GM21619 (cell line): ENCODE data around the gene C16orf90.
A peak's percentile ranks its signal among the peaks of the same experiment; 100 is the strongest.
"Not testable (repeated sequence)": the region's sequence is repeated elsewhere in the genome, so short reads cannot be mapped to it uniquely, and the experiment has no call there.

Experiments used
- ATAC-seq: cut with Tn5 transposase; IDR thresholded peaks from one replicate; pipeline ENCODE4 v1.9.1; 2021; ENCODE audit not compliant: unreplicated experiment

C16orf90 gene

DNA sequence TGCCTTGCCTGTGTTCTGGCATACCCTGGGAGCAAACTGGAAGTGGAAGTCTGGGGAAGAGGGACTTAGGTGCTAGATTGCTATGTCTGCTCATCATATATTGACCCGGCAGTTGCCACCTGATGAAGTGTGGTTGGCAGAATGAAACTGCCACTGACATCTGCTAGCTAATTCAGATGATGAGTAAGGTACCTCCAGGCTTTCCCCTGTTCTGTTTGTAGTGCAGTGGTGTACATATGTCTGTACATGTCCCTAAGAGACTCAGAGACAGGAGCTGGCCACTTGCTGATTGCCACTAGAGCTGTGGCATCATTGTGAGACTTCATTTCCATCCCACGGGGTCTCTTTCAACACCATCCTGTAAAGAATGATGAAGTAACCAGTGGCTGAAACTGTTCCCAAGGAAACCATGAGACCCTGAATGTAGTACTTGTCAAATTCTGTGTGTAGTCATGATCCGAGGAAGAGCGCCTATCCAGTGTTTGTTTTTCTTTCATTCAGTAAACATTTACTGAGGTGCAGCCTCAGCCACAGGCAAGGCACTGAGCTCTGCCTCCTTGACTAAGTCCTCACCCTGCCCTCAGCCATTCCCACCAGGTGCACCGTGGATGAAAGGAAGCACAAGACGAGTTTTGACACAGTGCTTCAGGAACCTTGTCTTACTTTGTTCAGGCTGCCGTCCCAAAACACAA lies 18.7 kb upstream of the C16orf90 start:
- ATAC-seq, result no peak

DNA sequence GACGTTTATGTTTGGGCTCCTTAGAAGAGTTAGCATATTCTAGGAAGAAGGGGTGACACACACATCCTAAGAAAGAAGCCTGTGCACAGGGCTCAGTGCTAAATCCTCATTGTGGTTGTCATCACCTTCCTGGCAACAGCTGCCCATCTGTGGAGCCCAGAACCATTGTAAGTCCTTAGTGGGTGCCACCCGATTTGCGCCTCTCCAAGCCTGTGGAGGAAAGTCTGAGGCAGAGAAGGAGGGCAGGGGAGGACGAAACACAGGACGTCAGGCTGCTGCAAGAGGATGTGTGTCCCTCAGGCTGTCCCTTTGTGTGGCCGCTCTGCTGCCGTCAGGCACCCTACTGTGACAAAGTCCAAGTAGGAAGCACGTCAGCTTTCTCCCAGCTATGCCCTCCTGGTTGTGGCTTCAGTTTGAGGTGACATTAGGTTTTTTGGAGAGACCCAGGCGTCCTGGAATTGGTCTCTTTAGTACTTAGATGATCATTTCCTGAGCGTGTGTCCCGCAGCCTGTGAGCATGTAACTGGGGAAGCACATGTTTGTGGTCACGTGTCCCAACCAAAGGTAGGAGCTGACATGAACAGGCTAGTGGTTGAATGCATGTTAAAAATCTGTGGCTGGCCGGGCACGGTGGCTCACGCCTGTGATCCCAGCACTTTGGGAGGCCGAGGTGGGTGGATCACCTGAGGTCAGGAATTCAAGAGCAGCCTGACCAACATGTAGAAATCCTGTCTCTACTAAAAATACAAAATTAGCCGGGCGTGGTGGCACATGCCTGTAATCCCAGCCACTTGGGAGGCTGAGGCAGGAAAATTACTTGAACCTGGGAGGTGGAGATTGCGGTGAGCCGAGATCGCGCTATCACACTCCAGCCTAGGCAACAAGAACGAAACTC lies 16.2 kb upstream of the C16orf90 start:
- no peak for ATAC-seq

DNA sequence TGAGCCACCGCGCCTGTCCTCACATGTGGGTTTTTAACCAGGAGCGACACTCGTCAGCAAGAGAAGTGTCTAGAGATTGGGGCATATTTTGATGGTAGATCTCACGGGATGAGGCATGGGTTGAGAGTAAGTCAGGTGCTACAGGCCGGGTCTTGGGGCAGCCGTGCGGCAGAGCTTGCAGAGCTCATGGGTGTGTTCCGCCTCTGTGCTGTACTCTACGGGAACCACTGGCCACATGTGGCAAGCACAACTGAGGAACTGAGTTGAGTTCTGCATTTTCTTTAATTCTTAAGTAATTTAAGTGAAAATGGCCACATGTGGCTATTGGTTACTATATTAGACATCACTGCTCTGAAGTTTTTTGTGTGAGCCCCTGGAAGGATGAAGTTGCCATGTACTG lies 15.1 kb upstream of the C16orf90 start:
- ATAC-seq, result no peak

DNA sequence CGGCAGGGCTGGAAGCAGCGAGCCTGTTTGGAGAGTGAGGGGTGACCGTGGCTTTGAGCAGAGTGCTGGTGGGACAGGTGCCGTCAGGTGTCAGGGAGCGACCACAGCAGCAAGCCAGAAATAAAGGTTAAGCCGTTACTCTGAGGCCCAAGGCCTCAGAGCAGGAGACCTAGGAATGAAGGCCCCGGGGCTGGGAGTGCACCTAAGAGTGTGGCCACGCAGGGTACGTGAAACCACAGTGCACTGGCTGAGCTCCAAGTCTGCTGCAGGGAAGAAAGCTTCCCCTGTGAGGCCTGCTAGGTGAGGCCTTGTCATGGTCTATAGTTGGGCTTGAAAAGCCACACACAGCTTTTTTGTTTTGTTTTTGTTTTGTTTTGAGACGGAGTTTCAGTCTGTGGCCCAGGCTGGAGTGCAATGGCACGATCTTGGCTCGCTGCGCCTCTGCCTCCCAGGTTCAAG lies 14.2 kb upstream of the C16orf90 start:
- peak; percentile 63 for ATAC-seq

DNA sequence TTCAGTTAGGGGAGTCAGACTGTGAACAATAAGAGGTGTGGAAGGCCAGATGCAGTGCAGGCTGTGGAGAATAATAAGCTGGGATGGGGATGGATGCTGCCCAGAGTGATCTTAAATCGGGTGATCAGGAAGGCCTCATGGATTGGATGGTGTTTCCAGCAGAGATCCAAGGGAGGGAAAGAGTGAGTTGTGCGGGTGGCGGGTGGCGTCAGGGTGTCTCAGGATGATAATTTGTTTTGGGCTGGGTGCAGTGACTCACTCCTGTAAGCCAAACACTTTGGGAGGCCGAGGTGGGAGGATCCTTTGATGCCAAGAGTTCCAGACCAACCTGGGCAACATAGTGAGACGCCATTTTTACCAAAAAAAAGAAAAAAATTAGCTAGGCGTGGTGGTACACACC lies 13.4 kb upstream of the C16orf90 start:
- ATAC-seq, result no peak

DNA sequence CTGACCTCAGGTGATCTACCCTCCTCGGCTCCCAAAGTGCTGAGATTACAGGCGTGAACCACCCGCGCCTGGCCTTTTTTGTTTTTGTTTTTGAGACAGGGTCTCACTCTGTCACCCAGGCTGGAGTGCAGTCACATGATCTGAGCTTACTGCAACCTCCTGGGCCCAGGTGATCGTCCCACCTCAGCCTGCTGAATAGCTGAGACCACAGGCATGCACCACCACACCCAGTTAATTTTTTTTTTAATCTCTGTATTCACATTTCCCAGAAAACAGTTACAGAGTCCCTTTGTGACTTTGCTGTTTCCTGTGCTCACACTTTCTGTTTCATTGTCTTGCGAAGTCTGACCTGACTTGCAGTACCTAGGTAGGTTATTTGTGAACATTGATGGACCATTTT lies 8.2 kb upstream of the C16orf90 start:
- ATAC-seq, result no peak

DNA sequence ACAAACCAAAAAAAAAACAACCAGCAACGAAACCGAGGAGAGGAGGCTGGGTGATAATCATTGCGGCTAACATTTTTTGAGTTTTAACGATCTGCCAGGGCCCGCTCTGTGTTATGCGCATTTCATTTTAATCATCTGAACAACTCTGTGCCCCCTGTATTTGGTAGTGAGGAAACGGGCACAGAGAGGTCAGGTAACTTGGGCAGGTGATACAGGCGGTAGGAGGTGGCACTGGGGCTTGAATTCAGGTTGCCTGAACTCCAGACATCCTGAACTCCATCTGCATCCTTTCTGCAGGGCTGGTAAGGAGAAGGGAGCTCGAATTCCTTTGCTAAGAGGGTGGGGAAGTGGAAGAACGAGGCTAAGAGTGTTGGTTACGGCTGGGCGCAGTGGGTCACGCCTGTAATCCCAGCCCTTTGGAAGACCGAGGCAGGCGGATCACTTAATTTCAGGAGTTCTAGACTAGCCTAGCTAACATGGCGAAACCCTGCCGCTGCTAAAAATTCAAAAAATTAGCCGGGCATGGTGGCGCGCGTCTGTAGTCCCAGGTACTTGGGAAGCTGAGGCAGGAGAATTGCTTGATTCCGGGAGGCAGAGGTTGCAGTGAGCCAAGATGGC lies 6.6 kb upstream of the C16orf90 start:
- no peak for ATAC-seq

DNA sequence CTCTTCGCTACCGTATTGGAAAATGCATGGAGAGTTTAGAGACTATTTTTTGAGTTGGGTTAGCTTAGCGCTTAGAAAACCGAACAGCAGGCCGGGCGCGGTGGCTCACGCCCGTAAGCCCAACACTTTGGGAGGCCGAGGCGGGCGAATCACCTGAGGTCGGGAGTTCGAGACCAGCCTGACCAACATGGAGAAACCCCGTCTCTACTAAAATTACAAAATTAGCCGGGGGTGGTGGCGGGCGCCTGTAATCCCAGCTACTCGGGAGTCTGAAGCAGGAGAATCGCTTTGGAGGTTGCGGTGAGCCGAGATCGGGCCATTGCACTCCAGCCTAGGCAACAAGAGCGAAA lies 6.1 kb upstream of the C16orf90 start:
- ATAC-seq, result not testable (repeated sequence)

DNA sequence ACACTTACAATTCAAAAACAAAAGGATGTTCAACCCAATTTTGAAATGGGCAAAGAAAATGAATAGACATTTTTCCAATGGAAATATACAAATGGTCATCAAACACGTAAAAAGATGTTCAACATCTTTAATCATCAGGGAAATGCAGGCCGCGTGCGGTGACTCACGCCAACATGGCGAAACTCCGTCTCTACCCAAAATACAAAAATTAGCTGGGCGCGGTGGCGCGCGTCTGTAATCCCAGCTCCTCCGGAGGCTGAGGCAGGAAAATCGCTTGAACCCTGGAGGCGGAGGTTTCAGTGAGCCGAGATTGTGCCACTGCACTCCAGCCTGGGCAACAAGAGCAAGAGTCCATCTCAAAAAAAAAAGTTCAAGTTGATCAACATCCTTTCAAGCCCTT lies 3.7 kb upstream of the C16orf90 start:
- ATAC-seq, result no peak

DNA sequence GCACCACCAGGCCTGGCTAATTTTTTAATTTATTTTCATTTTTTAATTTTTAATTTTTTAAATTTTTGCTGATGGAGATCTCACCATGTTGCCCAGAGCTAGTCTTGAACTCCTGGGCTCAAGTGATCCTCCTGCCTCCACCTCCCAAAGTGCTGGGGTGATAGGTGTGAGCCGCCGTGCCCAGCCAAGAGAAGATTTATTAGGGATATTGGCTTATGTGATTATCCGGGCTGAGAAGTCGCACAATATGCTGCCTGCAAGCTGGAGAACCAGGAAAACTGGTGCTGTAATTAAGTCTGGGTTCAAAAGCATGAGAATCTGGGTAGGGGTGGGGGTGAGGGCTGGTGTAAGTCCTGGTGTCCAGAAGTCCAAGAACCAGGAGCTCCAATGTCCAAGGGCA lies 2.5 kb upstream of the C16orf90 start:
- no peak for ATAC-seq

DNA sequence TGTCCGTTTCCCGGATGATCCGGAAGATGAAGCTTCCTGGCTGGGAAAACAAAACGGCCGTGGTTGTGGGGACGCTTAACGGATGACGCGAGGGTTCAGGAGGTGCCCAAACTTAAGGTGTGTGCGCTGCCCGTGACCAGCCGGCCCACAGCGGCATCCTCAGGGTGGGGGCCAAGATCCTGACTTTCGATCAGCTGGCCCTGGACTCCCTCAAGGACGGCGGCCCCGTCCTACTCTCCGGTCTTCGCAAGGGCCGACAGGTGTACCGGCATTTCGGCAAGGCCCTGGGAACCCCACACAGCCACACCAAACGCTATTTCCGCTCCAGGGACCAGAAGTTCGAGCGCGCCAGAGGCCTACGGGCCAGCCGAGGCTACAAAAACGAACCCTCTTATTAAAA lies 1.1 kb upstream of the C16orf90 start:
- no peak for ATAC-seq

DNA sequence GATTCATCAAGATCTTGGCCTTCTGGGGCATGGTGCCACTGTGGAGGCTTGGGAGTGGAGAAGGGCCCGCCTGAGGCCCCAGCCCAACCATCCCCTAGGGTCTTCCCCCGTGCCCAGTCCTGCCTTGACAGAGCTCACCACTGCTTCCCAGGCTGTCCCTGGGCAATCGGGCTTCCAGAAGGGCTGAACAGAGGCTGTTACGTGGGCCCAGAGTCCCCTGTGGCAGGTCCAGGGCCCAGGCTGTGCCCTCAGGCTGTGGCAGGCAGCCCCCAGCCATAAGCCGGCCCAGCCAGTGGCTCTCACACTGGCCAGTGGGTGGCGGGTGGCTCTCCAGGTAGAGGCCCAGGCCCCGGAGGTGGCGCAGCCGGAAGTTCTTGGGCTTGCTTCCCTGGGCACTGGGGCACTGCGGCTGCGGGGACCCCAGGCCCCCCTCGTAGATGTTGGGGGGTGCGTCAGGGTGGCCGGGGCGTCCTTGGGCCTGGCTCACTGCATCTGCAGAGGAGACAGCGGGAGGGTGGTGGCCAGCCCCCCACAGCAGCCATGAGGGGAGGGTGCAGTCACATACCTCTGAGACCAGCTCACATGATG lies 809 bp downstream of the C16orf90 start:
- no peak for ATAC-seq

DNA sequence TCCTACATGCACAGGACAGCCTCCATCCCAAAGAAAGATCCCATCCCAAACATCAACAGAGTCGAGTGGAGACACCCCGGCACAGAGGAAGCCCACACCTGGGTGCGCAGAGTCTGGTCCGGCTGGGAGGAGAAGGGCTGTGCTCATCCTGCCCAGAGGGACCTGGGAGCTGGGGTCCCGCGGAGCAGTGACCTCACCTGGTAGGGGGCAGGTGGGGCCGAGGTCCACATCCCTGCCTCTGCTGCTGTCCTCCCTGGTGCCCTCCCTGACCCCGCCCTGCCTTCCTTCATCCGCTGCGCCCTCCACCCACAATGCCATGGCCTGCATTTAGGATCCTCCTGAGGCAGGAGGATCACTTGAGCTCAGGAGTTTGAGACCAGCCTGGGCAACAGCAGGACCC lies 2.9 kb downstream of the C16orf90 start:
- no peak for ATAC-seq

DNA sequence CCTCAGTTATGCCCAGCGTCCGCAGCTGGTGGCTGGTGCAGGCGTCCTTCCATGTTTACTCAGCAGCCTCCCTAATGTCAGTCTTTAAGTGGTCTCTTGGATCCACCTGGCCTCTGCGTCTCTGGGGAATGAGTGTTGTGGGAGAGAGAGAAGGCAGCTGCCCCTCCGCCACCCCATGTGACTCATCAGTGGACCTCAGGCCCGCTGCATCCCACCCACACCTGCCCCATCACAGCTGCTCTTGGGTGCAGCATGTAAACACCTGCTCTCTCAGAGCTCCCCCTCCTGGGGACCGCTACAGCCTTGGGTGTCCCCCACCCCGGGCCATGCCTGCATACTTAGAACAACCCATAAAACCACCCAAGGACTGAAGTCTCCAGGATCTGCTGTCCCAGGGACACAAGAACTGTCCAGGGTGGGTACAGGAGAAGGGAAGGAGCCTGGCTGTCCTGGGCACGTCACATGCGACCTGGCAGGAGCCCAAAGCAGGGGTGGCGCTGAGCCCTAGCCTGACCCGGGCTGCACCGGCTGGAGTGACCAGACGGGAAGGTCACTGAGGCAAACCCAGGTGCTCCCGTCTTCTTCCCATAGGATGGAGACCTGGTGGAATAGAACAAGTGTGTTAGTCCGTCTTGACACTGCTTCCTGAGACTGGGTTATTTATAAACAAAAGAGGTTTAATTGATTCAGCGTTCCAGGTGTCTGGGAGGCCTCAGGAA lies 4.2 kb downstream of the C16orf90 start:
- ATAC-seq, result no peak

DNA sequence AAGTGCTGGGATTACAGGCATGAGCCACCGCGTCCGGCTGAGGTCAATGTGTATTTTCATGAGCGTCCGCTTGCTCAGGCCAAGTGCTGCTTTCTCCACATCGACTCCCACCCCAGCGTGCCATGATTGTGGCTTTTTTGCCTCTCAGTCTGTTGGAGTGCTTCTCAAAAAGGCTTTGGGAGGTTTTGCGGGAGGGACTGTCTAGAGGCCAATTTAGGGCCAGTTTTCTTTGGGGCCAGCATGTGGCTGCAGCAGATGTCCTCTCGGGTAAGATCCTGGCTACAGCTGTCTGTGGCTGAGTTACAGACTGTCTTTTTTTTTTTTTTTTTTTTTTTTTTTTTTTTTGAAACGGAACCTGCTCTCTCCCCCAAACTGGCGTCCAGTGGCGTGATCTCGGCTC lies 6.5 kb downstream of the C16orf90 start:
- no peak for ATAC-seq

DNA sequence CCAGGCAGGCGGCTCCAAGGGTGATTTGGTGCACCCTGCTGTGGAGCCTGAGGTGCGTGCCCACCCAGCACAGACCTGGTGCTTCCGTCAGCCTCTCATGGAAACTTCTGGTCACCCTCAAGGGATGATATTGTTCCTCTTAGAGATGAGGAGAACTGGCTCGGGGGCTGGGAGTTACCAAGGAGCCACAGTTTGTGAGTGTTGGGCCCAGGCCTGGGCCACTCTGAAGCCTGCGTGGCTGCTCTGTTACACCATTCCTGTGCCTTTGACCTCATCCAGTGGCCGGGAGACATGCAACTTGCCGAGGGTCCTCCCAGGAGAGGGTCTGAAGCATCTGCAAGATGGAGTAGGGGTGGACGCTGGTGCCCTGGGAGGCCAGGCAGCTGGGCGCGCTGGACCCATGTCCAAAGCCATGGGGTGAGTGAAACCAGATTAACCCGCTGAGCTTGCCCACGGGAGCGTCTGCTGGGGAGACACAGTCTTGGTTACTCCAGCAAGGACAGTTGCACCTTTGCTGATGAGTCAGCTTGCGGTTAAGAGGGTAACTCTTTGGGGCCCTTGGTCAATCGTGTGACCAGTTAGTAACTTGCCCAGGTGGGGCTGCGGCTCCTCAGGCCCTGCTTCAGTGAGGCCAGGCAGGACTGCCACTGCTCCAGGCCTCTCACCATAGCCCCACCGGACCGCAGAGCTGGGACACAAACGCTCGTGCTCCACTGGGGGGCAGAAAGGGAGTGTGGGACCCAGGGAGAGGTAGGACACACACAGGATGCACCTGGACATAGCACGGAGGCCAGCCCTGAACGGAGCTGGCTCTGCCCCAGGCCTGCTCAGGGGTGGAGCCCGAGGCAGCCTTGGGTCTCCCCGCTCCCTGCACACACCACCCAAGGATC lies 7.5 kb downstream of the C16orf90 start:
- no peak for ATAC-seq

DNA sequence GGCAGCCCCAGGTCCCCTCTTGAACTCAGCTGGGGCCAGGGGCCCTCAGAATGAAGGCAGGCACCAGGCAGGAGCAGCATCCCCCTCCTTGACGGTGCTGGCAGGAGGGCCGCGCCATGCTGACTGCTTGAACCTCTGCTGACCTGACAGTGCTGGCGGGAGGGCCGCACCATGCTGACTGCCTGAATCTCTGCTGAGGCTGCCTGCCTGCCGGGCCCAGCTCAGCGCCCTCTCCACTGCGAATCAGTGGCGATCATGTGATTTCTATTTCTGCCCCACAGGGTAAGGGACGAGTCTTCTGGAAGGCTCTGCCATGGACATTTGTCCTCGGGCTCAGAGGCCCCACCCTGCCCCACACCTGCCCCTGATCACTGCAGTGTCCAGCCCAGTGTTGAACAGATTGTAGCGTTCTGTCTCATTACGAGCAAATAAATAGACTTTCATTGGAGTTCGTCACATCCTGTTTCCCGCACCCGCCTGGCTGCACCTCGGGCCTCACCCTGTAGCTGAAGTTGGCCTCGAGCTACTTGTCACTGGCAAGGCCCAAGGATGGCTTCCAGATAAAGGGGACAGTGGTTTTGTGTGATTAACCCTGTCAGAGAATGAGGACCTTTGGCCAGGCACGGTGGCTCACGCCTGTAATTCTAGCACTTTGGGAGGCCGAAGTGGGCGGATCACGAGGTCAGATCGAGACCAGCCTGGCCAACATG lies 8.6 kb downstream of the C16orf90 start:
- ATAC-seq, result no peak

DNA sequence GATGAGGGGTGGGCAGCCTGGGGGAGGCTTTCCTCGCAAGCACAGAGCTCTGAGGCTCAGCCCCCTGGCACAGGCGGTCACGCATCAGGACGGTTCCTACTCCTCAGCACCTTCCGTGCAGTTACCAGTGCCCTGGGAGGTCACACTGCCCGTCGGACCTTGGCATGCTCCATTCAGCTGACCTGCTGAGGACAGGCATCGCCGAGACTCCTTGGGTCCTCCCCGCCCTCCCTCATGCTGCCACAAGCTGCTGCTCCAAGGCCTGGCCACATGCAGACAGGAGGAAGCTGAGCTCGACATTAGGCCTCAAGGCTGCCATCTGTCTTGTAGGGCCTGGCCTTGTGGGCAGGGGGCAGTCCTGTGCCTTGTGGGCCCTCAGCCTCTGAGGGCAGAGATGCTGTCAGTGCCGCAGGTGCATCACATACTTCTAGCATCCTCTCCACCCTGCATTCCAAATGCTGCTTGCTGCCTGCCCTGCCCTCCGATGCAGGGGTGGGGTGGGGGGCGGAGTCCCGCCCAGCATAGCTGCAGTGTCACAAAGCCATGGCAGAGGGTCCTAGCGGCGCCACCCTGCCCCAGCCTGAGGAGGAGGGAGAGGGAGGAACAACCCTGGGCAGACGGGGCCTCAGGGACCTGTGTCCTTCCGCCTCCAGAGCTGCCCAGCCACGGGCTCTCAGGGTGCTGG lies 9.3 kb downstream of the C16orf90 start:
- no peak for ATAC-seq
